HepG2 (cell line): ENCODE data around the gene MBLAC1. TPM values are rescaled to one million over a fixed set of nuclear protein-coding genes. Genes with fewer than 3 reads are reported as not detected.
A peak's percentile ranks its signal among the peaks of the same experiment; 100 is the strongest.

Experiments
- ASH2L ChIP-seq: fragments of 300-600, 200-600 bp; sonication (generic); IDR thresholded peaks from 2 replicates; pipeline ENCODE4 v1.7.0; 2017; ENCODE audit warnings: low read depth, mild to moderate bottlenecking, moderate library complexity, mixed read lengths, low read length; ENCODE audit not compliant: insufficient read length
- NRL ChIP-seq: sonication (generic); formaldehyde crosslinking; IDR thresholded peaks from 2 replicates; pipeline ENCODE4 v1.5.0; 2020; ENCODE audit warnings: missing genetic modification reagents, mild to moderate bottlenecking, moderate library complexity, borderline replicate concordance
- PAF1 ChIP-seq: IDR thresholded peaks from 2 replicates; pipeline ENCODE4 v1.6.1; 2016; ENCODE audit warnings: missing genetic modification reagents, missing compliant biosample characterization
- TCF12 ChIP-seq, 2 experiments: fragments of 450-650 bp in 1 of 2; sonication (generic) in 1 of 2; formaldehyde crosslinking in 1 of 2; IDR thresholded peaks; 2 replicates each; pipeline versions ENCODE4 v1.6.1 to v1.8.0; 2017 to 2022; ENCODE audit warnings: antibody characterized with exemption in 1 of 2, mild to moderate bottlenecking in 1 of 2, missing genetic modification reagents in 1 of 2, moderate library complexity in 1 of 2
- ZFYVE20 ChIP-seq: sonication (generic); formaldehyde crosslinking; IDR thresholded peaks from 2 replicates; pipeline ENCODE4 v1.8.0; 2023; ENCODE audit warnings: low read depth, mild to moderate bottlenecking, moderate library complexity, missing genetic modification reagents, borderline replicate concordance
- ZNF136 ChIP-seq: sonication (generic); formaldehyde crosslinking; IDR thresholded peaks from 2 replicates; pipeline ENCODE4 v1.8.1; 2022; ENCODE audit warnings: low read depth, mild to moderate bottlenecking, moderate library complexity, missing genetic modification reagents
- ZNF317 ChIP-seq: sonication (generic); formaldehyde crosslinking; IDR thresholded peaks from 2 replicates; pipeline ENCODE4 v1.5.0; 2020; ENCODE audit warnings: mild to moderate bottlenecking, missing genetic modification reagents
- ZNF850 ChIP-seq: sonication (generic); formaldehyde crosslinking; conservative IDR thresholded peaks from 2 replicates; pipeline ENCODE4 v1.9.0; 2021; ENCODE audit warnings: mild to moderate bottlenecking, missing genetic modification reagents
- polyA plus RNA-seq, 8 experiments: library from polyadenylated mRNA; depleted of rRNA in 3 of 8; stranded (reverse) in 7 of 8; unstranded in 1 of 8; fragments of >200 nt; fragmentation: Illumina TruSeq in 4 of 8; extraction: Trizol in 4 of 8; gene quantifications; 2 replicates each; pipeline versions ENCODE4 v1.2.1 to v1.2.3, GENCODE V29; 2011 to 2016; ENCODE audit warnings: low read depth in 4 of 8, missing spikeins in 1 of 8, mixed read lengths in 1 of 8; ENCODE audit not compliant: insufficient read depth in 1 of 8
- total RNA-seq, 5 experiments: library from RNA; depleted of rRNA; stranded (reverse); fragments of >200 nt; fragmentation: Illumina TruSeq; extraction: Trizol; gene quantifications; 2 replicates each; pipeline ENCODE4 v1.2.3, GENCODE V29; 2016; ENCODE audit warnings: low read depth in 1 of 5
- TF ChIP-seq, protein P1 (sequence below): IDR thresholded peaks from 2 replicates; pipeline ENCODE4 v1.6.1; 2016; ENCODE audit warnings: low read depth
- TF ChIP-seq, protein P2 (sequence below): IDR thresholded peaks from 2 replicates; pipeline ENCODE4 v1.6.1; 2016; ENCODE audit warnings: mild to moderate bottlenecking, missing biosample characterization, missing genetic modification reagents
- TF ChIP-seq, protein P3 (sequence below): sonication (generic); formaldehyde crosslinking; IDR thresholded peaks from 2 replicates; pipeline ENCODE4; 2020; ENCODE audit warnings: missing genetic modification reagents, mild to moderate bottlenecking, borderline replicate concordance
- TF ChIP-seq, protein P4 (sequence below): sonication (generic); formaldehyde crosslinking; IDR thresholded peaks from 2 replicates; pipeline ENCODE4 v1.5.0; 2020; ENCODE audit warnings: mild to moderate bottlenecking, missing genetic modification reagents, borderline replicate concordance

The MBLAC1 gene
- total and polyA plus RNA-seq, 2 of the 13 experiments (the other 11 are each of a cell fraction or from before 2014, with no cell fraction given): 0.79 to 2.1 TPM

DNA sequence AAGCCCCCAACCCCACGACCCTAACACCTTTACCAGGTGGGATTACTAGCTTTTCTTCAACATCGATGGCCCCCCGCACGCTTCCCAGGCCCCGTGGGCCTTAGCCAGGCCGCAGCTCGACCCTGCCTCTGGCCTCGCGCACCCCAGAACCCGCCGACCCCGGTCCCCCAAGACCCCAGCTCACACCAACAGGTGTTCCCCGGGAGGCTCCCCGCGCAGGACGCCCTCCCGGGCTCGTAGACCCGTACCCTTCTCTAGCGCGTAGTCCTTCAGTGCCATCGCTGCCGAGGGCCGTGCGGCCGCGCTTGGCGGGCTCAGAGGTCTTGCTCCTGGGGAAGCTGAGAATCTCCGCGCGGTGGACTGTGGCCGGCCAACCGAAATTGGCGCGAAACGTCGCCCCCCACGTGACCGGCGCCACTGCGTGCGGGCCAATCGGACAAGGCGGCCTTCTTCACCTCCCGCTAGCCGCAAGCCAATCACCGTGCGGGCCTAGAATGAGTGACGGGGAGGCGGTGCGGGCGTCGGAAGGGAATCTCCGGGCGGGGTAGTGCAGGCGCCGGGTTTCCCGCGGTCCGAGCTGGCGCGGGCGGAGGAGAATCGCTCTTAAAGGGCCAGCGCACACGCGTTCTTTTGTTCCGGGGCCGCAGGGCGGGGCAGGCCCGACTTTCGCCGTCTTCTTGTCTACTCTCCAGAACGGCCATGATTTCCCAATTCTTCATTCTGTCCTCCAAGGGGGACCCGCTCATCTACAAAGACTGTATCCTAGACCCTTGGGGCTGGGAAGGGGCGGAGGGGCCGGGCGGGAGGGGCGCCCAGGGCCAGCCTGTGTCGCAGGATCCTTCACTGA is 25.5 kb upstream of the MBLAC1 start, which contains the start of the genes AP4M1 and MCM7 (continued):
- TF ChIP-seq PAF1 (CRISPR knock-in tag): no peak
- peak; percentile 48; the same call in 1 of the 2 replicates for TF ChIP-seq ZNF317 (CRISPR knock-in tag)
- no peak; the same call in 1 of the 2 replicates for TF ChIP-seq ZFYVE20 (CRISPR knock-in tag)
- no peak for TF ChIP-seq ASH2L
- TF ChIP-seq TCF12 (IDR thresholded peaks at IDR 0.05): no peak
- no peak; the same call in 1 of the 2 replicates for TF ChIP-seq TCF12 (CRISPR knock-in tag; IDR thresholded peaks at IDR 0.05)
- TF ChIP-seq, protein P1, sequence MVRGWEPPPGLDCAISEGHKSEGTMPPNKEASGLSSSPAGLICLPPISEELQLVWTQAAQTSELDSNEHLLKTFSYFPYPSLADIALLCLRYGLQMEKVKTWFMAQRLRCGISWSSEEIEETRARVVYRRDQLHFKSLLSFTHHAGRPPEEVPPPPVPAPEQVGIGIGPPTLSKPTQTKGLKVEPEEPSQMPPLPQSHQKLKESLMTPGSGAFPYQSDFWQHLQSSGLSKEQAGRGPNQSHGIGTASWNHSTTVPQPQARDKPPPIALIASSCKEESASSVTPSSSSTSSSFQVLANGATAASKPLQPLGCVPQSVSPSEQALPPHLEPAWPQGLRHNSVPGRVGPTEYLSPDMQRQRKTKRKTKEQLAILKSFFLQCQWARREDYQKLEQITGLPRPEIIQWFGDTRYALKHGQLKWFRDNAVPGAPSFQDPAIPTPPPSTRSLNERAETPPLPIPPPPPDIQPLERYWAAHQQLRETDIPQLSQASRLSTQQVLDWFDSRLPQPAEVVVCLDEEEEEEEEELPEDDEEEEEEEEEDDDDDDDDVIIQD (CRISPR knock-in tag): no peak
- TF ChIP-seq, protein P2, sequence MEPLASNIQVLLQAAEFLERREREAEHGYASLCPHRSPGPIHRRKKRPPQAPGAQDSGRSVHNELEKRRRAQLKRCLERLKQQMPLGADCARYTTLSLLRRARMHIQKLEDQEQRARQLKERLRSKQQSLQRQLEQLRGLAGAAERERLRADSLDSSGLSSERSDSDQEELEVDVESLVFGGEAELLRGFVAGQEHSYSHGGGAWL (CRISPR knock-in tag): no peak
- TF ChIP-seq ZNF850 (CRISPR knock-in tag): no peak
- TF ChIP-seq ZNF136 (CRISPR knock-in tag): no peak
- TF ChIP-seq, protein P3, sequence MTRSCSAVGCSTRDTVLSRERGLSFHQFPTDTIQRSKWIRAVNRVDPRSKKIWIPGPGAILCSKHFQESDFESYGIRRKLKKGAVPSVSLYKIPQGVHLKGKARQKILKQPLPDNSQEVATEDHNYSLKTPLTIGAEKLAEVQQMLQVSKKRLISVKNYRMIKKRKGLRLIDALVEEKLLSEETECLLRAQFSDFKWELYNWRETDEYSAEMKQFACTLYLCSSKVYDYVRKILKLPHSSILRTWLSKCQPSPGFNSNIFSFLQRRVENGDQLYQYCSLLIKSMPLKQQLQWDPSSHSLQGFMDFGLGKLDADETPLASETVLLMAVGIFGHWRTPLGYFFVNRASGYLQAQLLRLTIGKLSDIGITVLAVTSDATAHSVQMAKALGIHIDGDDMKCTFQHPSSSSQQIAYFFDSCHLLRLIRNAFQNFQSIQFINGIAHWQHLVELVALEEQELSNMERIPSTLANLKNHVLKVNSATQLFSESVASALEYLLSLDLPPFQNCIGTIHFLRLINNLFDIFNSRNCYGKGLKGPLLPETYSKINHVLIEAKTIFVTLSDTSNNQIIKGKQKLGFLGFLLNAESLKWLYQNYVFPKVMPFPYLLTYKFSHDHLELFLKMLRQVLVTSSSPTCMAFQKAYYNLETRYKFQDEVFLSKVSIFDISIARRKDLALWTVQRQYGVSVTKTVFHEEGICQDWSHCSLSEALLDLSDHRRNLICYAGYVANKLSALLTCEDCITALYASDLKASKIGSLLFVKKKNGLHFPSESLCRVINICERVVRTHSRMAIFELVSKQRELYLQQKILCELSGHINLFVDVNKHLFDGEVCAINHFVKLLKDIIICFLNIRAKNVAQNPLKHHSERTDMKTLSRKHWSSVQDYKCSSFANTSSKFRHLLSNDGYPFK (CRISPR knock-in tag): no peak; the same call in 1 of the 2 replicates
- TF ChIP-seq, protein P4, sequence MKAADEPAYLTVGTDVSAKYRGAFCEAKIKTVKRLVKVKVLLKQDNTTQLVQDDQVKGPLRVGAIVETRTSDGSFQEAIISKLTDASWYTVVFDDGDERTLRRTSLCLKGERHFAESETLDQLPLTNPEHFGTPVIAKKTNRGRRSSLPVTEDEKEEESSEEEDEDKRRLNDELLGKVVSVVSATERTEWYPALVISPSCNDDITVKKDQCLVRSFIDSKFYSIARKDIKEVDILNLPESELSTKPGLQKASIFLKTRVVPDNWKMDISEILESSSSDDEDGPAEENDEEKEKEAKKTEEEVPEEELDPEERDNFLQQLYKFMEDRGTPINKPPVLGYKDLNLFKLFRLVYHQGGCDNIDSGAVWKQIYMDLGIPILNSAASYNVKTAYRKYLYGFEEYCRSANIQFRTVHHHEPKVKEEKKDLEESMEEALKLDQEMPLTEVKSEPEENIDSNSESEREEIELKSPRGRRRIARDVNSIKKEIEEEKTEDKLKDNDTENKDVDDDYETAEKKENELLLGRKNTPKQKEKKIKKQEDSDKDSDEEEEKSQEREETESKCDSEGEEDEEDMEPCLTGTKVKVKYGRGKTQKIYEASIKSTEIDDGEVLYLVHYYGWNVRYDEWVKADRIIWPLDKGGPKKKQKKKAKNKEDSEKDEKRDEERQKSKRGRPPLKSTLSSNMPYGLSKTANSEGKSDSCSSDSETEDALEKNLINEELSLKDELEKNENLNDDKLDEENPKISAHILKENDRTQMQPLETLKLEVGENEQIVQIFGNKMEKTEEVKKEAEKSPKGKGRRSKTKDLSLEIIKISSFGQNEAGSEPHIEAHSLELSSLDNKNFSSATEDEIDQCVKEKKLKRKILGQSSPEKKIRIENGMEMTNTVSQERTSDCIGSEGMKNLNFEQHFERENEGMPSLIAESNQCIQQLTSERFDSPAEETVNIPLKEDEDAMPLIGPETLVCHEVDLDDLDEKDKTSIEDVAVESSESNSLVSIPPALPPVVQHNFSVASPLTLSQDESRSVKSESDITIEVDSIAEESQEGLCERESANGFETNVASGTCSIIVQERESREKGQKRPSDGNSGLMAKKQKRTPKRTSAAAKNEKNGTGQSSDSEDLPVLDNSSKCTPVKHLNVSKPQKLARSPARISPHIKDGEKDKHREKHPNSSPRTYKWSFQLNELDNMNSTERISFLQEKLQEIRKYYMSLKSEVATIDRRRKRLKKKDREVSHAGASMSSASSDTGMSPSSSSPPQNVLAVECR: peak; percentile 81
- TF ChIP-seq NRL (CRISPR knock-in tag): 0 out of 2 replicates have a peak, but pooled peaks have one; percentile 64
